ENCODE results near the gene MYDGF.

- TF ChIP-seq EZH2 (IDR thresholded peaks at IDR 0.05; ENCODE audit: borderline replicate concordance, insufficient read depth, low read length, poor library complexity, severe bottlenecking): no peak
- TF ChIP-seq CTCF (IDR thresholded peaks at IDR 0.05; ENCODE audit: poor library complexity, severe bottlenecking): no peak
- no peak for TF ChIP-seq RAD21 (conservative IDR thresholded peaks at IDR 0.05)
- no peak for TF ChIP-seq MXI1 (conservative IDR thresholded peaks at IDR 0.05; ENCODE audit: poor library complexity, severe bottlenecking)
- no peak for TF ChIP-seq EP300 (conservative IDR thresholded peaks at IDR 0.05; ENCODE audit: poor library complexity, severe bottlenecking)
- TF ChIP-seq POLR2AphosphoS5 (IDR thresholded peaks at IDR 0.05): no peak
- TF ChIP-seq REST (IDR thresholded peaks at IDR 0.05; ENCODE audit: borderline replicate concordance): no peak
Measured at GRCh38 chr19:4691373-4691772, 21.2 kb upstream of the MYDGF start.
